ENCODE measurements around the gene RPS27L. TPM values are rescaled to one million over a fixed set of nuclear protein-coding genes. Genes with fewer than 3 reads are reported as not detected.

RPS27L gene
- total and polyA plus RNA-seq, 9 of the 15 experiments (the other 6 are each of a cell fraction or from before 2014, with no cell fraction given) = 72.2 to 382 (median 116) TPM

DNA sequence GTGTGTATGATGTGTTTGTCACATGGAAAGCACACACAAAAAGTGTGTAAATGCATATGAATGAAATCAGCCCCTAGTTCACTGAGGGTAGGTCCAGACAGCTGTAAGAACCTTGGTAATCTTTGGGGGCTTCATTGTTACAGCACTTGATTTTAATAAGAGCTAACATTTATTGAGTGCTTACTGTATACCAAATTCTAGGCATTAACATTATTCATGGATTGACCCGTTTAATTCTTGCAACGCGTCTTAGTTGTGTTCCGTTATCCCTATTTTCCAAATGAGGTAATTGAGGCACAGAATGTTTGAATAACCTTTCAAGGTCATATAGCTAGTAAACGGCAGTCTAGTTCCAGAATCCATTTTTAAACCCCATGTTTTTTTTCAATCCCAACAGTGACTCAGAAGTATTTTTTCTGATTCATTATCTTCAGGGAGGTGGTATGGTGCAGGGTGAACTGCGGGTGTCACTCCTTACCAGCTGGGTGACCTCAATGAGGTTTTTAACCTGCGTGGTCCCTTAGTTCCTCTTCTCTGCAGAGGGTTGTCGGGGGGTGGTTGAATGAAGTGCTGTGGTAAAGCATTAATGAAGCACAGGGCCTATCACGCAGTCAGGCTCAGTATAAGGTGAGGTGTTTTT, 46.3 kb upstream of the RPS27L start (continued):
- TF ChIP-seq ZNF561 (CRISPR knock-in tag; conservative IDR thresholded peaks at IDR 0.05) (no peak), ZC3H11A (IDR thresholded peaks at IDR 0.05; ENCODE audit: low read depth, low read length) (no peak), MTA2 (IDR thresholded peaks at IDR 0.05; ENCODE audit: low read depth) (no peak), CBX5 (IDR thresholded peaks at IDR 0.05; ENCODE audit: borderline replicate concordance, low read depth) (no peak), ZNF384 (IDR thresholded peaks at IDR 0.05; ENCODE audit: low read depth, low read length) (0 out of 2 replicates have a peak, but pooled peaks have one; percentile 36), DACH1 (IDR thresholded peaks at IDR 0.05; ENCODE audit: partially characterized antibody) (peak; percentile 33), SMAD4 (CRISPR knock-in tag; conservative IDR thresholded peaks at IDR 0.05) (no peak), RCOR1 (IDR thresholded peaks at IDR 0.05; ENCODE audit: borderline replicate concordance in 1 of 2, low read depth in 2 of 2, low read length in 2 of 2) (peak in 1 of 2 experiments; percentile 63; a peak in 2 of 4 replicates), FOXM1 (IDR thresholded peaks at IDR 0.05; ENCODE audit: low read depth) (no peak; the same call in 1 of the 2 replicates), FOXM1 (CRISPR knock-in tag; IDR thresholded peaks at IDR 0.05; ENCODE audit: low read depth) (no peak), HMBOX1 (IDR thresholded peaks at IDR 0.05) (peak; percentile 79), ZNF395 (CRISPR knock-in tag; IDR thresholded peaks at IDR 0.05) (0 out of 2 replicates have a peak, but pooled peaks have one; percentile 4), PML (IDR thresholded peaks at IDR 0.05; ENCODE audit: low read length) (no peak), JUND (IDR thresholded peaks at IDR 0.05; ENCODE audit: borderline replicate concordance, low read depth, low read length) (0 out of 2 replicates have a peak, but pooled peaks have one; percentile 16), JUND (tag; IDR thresholded peaks at IDR 0.05; ENCODE audit: borderline replicate concordance, low read depth, low read length) (no peak), ZNF121 (CRISPR knock-in tag; conservative IDR thresholded peaks at IDR 0.05) (no peak), RUNX1 (IDR thresholded peaks at IDR 0.05; ENCODE audit: low read depth) (no peak), ZNF785 (CRISPR knock-in tag; IDR thresholded peaks at IDR 0.05) (no peak), ATF3 (IDR thresholded peaks at IDR 0.05) (peak; percentile 39; the same call in 1 of the 2 replicates), ATF3 (CRISPR knock-in tag; conservative IDR thresholded peaks at IDR 0.05) (no peak), ZNF589 (CRISPR knock-in tag; IDR thresholded peaks at IDR 0.05; ENCODE audit: low read depth) (no peak), NCOR1 (IDR thresholded peaks at IDR 0.05) (0 out of 2 replicates have a peak, but pooled peaks have one; percentile 21)
- TF ChIP-seq, protein P1, sequence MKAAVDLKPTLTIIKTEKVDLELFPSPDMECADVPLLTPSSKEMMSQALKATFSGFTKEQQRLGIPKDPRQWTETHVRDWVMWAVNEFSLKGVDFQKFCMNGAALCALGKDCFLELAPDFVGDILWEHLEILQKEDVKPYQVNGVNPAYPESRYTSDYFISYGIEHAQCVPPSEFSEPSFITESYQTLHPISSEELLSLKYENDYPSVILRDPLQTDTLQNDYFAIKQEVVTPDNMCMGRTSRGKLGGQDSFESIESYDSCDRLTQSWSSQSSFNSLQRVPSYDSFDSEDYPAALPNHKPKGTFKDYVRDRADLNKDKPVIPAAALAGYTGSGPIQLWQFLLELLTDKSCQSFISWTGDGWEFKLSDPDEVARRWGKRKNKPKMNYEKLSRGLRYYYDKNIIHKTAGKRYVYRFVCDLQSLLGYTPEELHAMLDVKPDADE (conservative IDR thresholded peaks at IDR 0.05; ENCODE audit: control insufficient read depth, low read depth, low read length) = no peak
- TF ChIP-seq, protein P2, sequence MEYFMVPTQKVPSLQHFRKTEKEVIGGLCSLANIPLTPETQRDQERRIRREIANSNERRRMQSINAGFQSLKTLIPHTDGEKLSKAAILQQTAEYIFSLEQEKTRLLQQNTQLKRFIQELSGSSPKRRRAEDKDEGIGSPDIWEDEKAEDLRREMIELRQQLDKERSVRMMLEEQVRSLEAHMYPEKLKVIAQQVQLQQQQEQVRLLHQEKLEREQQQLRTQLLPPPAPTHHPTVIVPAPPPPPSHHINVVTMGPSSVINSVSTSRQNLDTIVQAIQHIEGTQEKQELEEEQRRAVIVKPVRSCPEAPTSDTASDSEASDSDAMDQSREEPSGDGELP (CRISPR knock-in tag; IDR thresholded peaks at IDR 0.05; ENCODE audit: borderline replicate concordance) = peak; percentile 83

All from K562 (cell line).